Measurements from ENCODE around the gene ZCCHC8.
"Not testable (repeated sequence)": the region's sequence is repeated elsewhere in the genome, so short reads cannot be mapped to it uniquely, and the experiment has no call there.

The ZCCHC8 gene

DNA sequence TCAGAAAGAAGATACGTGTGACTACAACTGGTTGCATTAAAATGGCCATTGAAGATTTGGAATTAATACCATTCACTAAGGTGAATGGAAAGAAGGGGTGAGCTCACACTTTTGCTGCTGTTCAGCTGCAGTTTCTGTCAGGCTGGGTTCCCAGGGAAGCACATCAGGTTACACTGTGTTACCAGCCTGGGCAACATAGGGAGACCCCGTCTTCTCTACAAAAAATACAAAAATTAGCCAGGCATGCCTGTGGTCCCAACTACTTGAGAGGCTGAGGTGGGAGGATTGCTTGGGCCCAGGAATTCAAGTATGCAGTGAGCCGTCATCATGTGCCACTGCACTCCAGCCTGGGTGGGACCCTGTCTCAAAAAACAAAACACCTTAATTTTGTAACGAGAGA, 12.9 kb upstream of the ZCCHC8 start:
- TF ChIP-seq, protein P1, sequence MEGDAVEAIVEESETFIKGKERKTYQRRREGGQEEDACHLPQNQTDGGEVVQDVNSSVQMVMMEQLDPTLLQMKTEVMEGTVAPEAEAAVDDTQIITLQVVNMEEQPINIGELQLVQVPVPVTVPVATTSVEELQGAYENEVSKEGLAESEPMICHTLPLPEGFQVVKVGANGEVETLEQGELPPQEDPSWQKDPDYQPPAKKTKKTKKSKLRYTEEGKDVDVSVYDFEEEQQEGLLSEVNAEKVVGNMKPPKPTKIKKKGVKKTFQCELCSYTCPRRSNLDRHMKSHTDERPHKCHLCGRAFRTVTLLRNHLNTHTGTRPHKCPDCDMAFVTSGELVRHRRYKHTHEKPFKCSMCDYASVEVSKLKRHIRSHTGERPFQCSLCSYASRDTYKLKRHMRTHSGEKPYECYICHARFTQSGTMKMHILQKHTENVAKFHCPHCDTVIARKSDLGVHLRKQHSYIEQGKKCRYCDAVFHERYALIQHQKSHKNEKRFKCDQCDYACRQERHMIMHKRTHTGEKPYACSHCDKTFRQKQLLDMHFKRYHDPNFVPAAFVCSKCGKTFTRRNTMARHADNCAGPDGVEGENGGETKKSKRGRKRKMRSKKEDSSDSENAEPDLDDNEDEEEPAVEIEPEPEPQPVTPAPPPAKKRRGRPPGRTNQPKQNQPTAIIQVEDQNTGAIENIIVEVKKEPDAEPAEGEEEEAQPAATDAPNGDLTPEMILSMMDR (IDR thresholded peaks at IDR 0.05; ENCODE audit: low read depth, low read length, poor library complexity, severe bottlenecking) = no peak
- no peak for TF ChIP-seq EZH2phosphoT487 (IDR thresholded peaks at IDR 0.05; ENCODE audit: borderline replicate concordance, low read length)
- Histone ChIP-seq H3K4me3 (ENCODE audit: low read length) (no peak overlapping the region), H3K27ac (ENCODE audit: low read depth, low read length) (no peak overlapping the region), H3F3A (ENCODE audit: control insufficient read depth, insufficient read depth) (peaks cover 41% of the 10 kb centered on the region), H3K36me3 (ENCODE audit: control insufficient read depth, low read length) (peaks cover 98% of the 10 kb centered on the region), H4K20me1 (ENCODE audit: control insufficient read depth, insufficient read depth, low read depth, low read length) (peaks cover 5% of the 10 kb centered on the region; the same call in 1 of the 2 replicates), H3K27me3 (ENCODE audit: control insufficient read depth, low read length) (no peaks in the 10 kb centered on the region), H3K4me2 (ENCODE audit: low read length) (no peak overlapping the region), H3K9me3 (ENCODE audit: control insufficient read depth, insufficient read depth, low read length) (no peaks in the 10 kb centered on the region), H3K9me2 (replicated peaks; ENCODE audit: control insufficient read depth, low read length) (no peaks in the 10 kb centered on the region), H3K4me1 (ENCODE audit: control insufficient read depth, low read length) (peaks cover 5% of the 10 kb centered on the region), H3K79me2 (ENCODE audit: control insufficient read depth, low read length) (peaks cover 87% of the 10 kb centered on the region)

- H3K4me1 ChIP-seq (ENCODE audit: control insufficient read depth, low read length); H3K9me2 ChIP-seq (replicated peaks; ENCODE audit: control insufficient read depth, low read length); H3K9me3 ChIP-seq (ENCODE audit: control insufficient read depth, insufficient read depth, low read length); H4K20me1 ChIP-seq (ENCODE audit: control insufficient read depth, insufficient read depth, low read depth, low read length); H3K27me3 ChIP-seq (ENCODE audit: control insufficient read depth, low read length); H3K4me3 ChIP-seq (ENCODE audit: low read length); H3K4me2 ChIP-seq (ENCODE audit: low read length); H3K27ac ChIP-seq (ENCODE audit: low read depth, low read length): not testable (repeated sequence)
- H3K36me3 ChIP-seq (ENCODE audit: control insufficient read depth, low read length) = peaks cover 99% of the 10 kb centered on the region
- peaks cover 87% of the 10 kb centered on the region for H3K79me2 ChIP-seq (ENCODE audit: control insufficient read depth, low read length)
- peaks cover 48% of the 10 kb centered on the region for H3F3A ChIP-seq (ENCODE audit: control insufficient read depth, insufficient read depth)
These were observed 12.3 kb upstream of the ZCCHC8 start for GRCh38 chr12:122513028-122513427.

GRCh38 chr12:122508163-122508562, 7.4 kb upstream of the ZCCHC8 start:
- TF ChIP-seq EZH2phosphoT487 (IDR thresholded peaks at IDR 0.05; ENCODE audit: borderline replicate concordance, low read length) = no peak
- TF ChIP-seq, protein P1 (IDR thresholded peaks at IDR 0.05; ENCODE audit: low read depth, low read length, poor library complexity, severe bottlenecking) = no peak
- H3K4me2 ChIP-seq (ENCODE audit: low read length) = no peak overlapping the region
- H3K9me2 ChIP-seq (replicated peaks; ENCODE audit: control insufficient read depth, low read length) = no peaks in the 10 kb centered on the region
- no peaks in the 10 kb centered on the region for H3K27me3 ChIP-seq (ENCODE audit: control insufficient read depth, low read length)
- H3K9me3 ChIP-seq (ENCODE audit: control insufficient read depth, insufficient read depth, low read length) = no peaks in the 10 kb centered on the region
- H3K27ac ChIP-seq (ENCODE audit: low read depth, low read length) = no peak overlapping the region
- H3F3A ChIP-seq (ENCODE audit: control insufficient read depth, insufficient read depth) = peaks cover 65% of the 10 kb centered on the region
- peaks cover 46% of the 10 kb centered on the region for H3K79me2 ChIP-seq (ENCODE audit: control insufficient read depth, low read length)
- H4K20me1 ChIP-seq (ENCODE audit: control insufficient read depth, insufficient read depth, low read depth, low read length) = peaks cover 3% of the 10 kb centered on the region; the same call in 1 of the 2 replicates
- H3K4me1 ChIP-seq (ENCODE audit: control insufficient read depth, low read length) = peaks cover 11% of the 10 kb centered on the region
- no peak overlapping the region for H3K4me3 ChIP-seq (ENCODE audit: low read length)
- H3K36me3 ChIP-seq (ENCODE audit: control insufficient read depth, low read length) = peaks cover 97% of the 10 kb centered on the region

DNA sequence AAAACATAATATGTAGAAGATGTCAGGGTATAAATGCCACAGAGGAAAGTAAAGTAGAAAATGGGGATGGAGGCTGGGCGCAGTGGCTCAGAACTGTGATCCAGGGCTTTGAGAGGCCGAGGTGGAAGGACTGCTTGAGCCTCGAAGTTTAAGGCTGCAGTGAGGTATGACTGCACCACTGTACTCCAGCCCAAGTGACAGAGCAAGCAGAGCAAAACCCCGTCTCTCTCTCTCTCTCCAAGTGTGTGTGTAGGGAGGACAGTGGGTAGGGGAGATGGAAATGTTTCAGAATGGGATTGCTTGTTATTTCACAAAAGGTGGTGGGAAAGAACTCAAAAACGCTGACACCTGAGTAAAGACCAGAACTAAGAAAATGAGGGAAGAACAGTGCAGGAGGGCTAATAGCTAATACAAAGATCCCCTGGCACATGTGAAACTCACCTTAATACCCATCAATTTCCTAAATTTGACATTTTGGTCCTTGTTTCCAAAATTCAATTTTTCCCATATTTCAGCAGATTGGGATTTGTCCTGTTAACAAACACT, 5.7 kb upstream of the ZCCHC8 start:
- H3K27ac ChIP-seq (ENCODE audit: low read depth, low read length) = no peak overlapping the region
- peaks cover 77% of the 10 kb centered on the region for H3F3A ChIP-seq (ENCODE audit: control insufficient read depth, insufficient read depth)
- H3K79me2 ChIP-seq (ENCODE audit: control insufficient read depth, low read length) = peaks cover 32% of the 10 kb centered on the region
- peaks cover 87% of the 10 kb centered on the region for H3K36me3 ChIP-seq (ENCODE audit: control insufficient read depth, low read length)
- H3K4me2 ChIP-seq (ENCODE audit: low read length) = no peak overlapping the region
- no peak for TF ChIP-seq EZH2phosphoT487 (IDR thresholded peaks at IDR 0.05; ENCODE audit: borderline replicate concordance, low read length)
- TF ChIP-seq, protein P1 (IDR thresholded peaks at IDR 0.05; ENCODE audit: low read depth, low read length, poor library complexity, severe bottlenecking) = no peak
- peaks cover 28% of the 10 kb centered on the region for H3K4me1 ChIP-seq (ENCODE audit: control insufficient read depth, low read length)
- no peaks in the 10 kb centered on the region for H3K27me3 ChIP-seq (ENCODE audit: control insufficient read depth, low read length)
- no peaks in the 10 kb centered on the region; the same call in 1 of the 2 replicates for H4K20me1 ChIP-seq (ENCODE audit: control insufficient read depth, insufficient read depth, low read depth, low read length)
- H3K9me2 ChIP-seq (replicated peaks; ENCODE audit: control insufficient read depth, low read length) = no peaks in the 10 kb centered on the region
- H3K4me3 ChIP-seq (ENCODE audit: low read length) = no peak overlapping the region
- H3K9me3 ChIP-seq (ENCODE audit: control insufficient read depth, insufficient read depth, low read length) = no peaks in the 10 kb centered on the region

Measured in DOHH2 (cell line).